WERI-Rb-1 (cell line): ENCODE data around the gene GRIN2D.

Experiments
- DNase-seq: peaks from one replicate; pipeline ENCODE4 v3.0.0-alpha.2; 2020
- H3K27ac ChIP-seq: fragments of 250-450 bp; sonication (Bioruptor Pico); 2 replicates; pipeline ENCODE4 v1.5.1; 2020; ENCODE audit warnings: mild to moderate bottlenecking, moderate library complexity
- H3K27me3 ChIP-seq: fragments of 250-450 bp; sonication (Bioruptor Pico); 2 replicates; pipeline ENCODE4 v1.5.1; 2021; ENCODE audit warnings: mild to moderate bottlenecking, low read depth, moderate library complexity; ENCODE audit not compliant: insufficient read depth, severe bottlenecking
- H3K36me3 ChIP-seq: fragments of 250-450 bp; sonication (Bioruptor Pico); 2 replicates; pipeline ENCODE4 v1.5.1; 2020; ENCODE audit warnings: mild to moderate bottlenecking, moderate library complexity
- H3K4me3 ChIP-seq: 2 replicates; pipeline ENCODE4 v1.5.1; 2011; ENCODE audit warnings: low read depth, mild to moderate bottlenecking, control low read depth, low read length
- H3K9me3 ChIP-seq: fragments of 250-450 bp; sonication (Bioruptor Pico); 2 replicates; pipeline ENCODE4 v1.5.1; 2021; ENCODE audit warnings: mild to moderate bottlenecking, moderate library complexity; ENCODE audit not compliant: severe bottlenecking
- TF ChIP-seq, protein P1 (sequence below): IDR thresholded peaks from 2 replicates; pipeline ENCODE4 v1.5.1; 2011; ENCODE audit warnings: low read depth, mild to moderate bottlenecking, control low read depth, inconsistent platforms, low read length

Gene GRIN2D

DNA sequence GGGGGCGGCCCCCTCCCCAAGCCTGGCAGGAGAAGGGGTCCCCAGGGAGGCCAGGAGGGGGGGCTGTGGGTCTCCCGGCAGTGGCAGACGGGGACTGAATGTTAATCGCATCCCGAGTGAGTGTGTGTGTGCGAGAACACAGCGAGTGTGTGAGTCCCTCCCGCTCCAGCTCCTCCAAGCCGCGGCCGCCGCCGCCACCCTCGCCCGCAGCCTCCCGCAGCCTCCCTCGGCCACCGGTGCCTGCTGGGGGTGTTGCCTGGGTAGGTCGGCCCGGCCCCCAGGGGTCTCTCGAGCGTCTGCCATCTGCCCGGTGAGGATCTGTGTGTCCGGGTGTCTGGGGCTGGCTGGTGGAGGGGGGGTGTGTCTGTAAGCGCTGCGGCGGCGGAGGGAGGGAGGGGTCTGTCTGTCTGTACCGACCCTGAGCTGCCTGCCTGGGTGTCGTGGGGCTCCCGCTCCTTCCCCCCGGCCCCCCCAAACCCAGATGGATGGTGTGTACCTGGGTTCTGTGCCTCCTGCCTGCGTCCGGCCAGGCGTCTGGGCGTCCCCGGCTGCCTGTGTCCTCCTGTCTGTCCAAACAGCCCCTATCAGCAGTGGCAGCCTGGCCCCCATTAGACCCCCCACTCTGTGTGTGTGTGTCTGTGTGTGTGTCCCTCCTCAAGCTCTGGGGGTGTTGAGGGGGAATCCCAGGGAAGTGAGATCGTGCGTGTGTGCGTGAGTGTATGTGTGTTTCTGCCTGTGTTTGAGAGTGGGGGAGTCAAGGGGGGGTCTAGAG lies at the start of gene GRIN2D:
Gene GRIN2D (plus strand): TSS at position 110 of the 772 bp plus-strand sequence. CDS start 4,725 bp downstream, outside the sequence.
- DNase-seq, result peak; percentile 81

DNA sequence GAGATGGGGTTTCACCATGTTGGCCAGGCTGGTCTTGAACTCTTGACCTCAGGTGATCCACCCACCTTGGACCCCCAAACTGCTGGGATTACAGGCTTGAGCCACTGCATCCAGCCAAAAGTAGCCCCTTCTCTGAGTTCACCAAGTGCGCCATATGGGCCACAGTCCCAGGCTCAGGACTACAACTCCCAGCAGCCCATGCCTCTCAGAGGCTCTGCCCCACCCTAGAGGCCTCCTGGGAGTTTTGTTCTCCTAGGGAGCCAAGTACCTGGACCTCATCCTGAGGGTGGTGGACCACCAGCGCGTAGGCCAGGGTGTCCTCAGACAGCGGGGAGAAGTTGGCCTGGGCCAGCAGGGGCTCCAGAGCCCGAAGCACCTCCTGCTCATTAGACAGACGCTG lies 48.6 kb upstream of the GRIN2D start:
- TF ChIP-seq, protein P1, sequence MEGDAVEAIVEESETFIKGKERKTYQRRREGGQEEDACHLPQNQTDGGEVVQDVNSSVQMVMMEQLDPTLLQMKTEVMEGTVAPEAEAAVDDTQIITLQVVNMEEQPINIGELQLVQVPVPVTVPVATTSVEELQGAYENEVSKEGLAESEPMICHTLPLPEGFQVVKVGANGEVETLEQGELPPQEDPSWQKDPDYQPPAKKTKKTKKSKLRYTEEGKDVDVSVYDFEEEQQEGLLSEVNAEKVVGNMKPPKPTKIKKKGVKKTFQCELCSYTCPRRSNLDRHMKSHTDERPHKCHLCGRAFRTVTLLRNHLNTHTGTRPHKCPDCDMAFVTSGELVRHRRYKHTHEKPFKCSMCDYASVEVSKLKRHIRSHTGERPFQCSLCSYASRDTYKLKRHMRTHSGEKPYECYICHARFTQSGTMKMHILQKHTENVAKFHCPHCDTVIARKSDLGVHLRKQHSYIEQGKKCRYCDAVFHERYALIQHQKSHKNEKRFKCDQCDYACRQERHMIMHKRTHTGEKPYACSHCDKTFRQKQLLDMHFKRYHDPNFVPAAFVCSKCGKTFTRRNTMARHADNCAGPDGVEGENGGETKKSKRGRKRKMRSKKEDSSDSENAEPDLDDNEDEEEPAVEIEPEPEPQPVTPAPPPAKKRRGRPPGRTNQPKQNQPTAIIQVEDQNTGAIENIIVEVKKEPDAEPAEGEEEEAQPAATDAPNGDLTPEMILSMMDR, result no peak
- DNase-seq, result peak; percentile 66
- H3K9me3 ChIP-seq, result no peaks in the 10 kb centered on the region
- no peak overlapping the region for H3K4me3 ChIP-seq
- no peaks in the 10 kb centered on the region for H3K27me3 ChIP-seq
- peak overlapping the region; percentile 59 for H3K27ac ChIP-seq
- no peaks in the 10 kb centered on the region for H3K36me3 ChIP-seq

More for the DNA sequence above, at the start of gene GRIN2D:
- Histone ChIP-seq H3K9me3 (no peaks in the 10 kb centered on the region), H3K36me3 (peaks cover 8% of the 10 kb centered on the region), H3K27me3 (no peaks in the 10 kb centered on the region), H3K4me3 (peak within 1 kb of the TSS; percentile 85), H3K27ac (peak within 1 kb of the TSS; percentile 53)
- TF ChIP-seq, protein P1, result peak; percentile 40

DNA sequence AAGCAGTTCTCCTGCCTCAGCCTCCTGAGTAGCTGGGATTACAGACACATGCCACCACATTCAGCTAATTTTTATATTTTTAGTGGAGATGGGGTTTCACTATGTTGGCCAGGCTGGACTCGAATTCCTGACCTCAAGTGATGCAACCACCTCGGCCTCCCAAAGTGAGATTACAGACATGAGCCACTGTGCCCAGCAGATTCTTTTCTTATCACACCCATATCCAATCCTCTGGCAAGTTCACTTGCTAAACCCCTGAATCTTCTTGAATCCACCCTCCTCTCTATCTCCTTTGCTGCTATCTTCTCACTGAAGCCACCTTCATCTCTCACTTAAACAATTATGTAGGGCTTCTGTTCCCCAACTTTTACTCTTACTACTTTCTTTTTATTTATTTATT lies 47.3 kb upstream of the GRIN2D start:
- no peak for DNase-seq
- H3K36me3 ChIP-seq, result no peaks in the 10 kb centered on the region
- H3K27ac ChIP-seq, result no peak overlapping the region
- H3K9me3 ChIP-seq, result no peaks in the 10 kb centered on the region
- no peaks in the 10 kb centered on the region for H3K27me3 ChIP-seq
- TF ChIP-seq, protein P1, result no peak
- H3K4me3 ChIP-seq, result no peak overlapping the region

DNA sequence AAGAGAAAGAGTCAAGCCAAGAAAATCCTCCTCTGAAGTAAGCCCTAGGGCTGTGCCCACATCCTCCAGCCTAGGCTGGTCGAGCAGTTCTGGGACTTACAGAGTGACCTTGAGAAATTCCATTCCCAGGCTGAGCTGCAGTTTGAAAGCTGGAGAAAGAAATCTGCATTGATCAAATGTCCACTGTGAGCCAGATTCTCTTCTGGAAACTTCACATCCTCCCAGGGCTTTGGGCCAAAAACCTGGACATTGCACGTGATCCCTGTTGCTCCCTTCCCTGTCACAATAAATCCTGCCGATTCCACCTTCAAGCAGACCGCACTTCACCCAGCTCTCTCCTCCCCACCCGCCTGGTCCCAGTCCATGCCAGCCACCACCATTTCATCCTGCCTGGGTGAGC lies 45.4 kb upstream of the GRIN2D start:
- TF ChIP-seq, protein P1, result no peak
- H3K4me3 ChIP-seq, result no peak overlapping the region
- H3K36me3 ChIP-seq, result no peaks in the 10 kb centered on the region
- no peak for DNase-seq
- no peaks in the 10 kb centered on the region for H3K9me3 ChIP-seq
- no peak overlapping the region for H3K27ac ChIP-seq
- H3K27me3 ChIP-seq, result no peaks in the 10 kb centered on the region

DNA sequence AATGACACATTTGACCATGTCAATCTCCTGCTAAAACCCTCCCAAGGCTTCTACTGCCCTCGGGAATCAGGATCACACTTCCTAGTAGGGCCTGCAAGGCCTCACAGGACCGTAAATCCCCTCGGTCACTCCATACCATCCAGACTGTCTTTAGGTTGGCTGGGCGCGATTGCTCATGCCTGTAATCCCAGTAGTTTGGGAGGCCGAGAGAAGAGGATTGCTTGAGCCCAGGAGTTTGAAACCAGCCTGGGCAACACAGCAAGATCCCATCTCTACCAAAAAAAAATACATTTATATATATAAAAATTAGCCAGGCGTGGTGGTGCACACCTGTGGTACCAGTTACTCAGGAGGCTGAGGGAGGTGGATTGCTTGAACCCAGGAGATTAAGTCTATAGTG lies 44.7 kb upstream of the GRIN2D start:
- DNase-seq, result no peak
- Histone ChIP-seq H3K4me3 (no peak overlapping the region), H3K27ac (no peak overlapping the region)

More for the DNA sequence above, 44.7 kb upstream of the GRIN2D start:
- TF ChIP-seq, protein P1, result no peak
- Histone ChIP-seq H3K27me3 (no peaks in the 10 kb centered on the region), H3K9me3 (no peaks in the 10 kb centered on the region), H3K36me3 (no peaks in the 10 kb centered on the region)
